Stimulated activated CD8-positive, alpha-beta memory T cell treated with anti-CD3 and anti-CD28 coated beads, Interleukin-2, amount 100 ng/mL, for 1 hour (primary cell): ENCODE measurements around the gene XXYLT1.

Experiments
- DNase-seq, 2 donors: peaks; one replicate each; pipeline ENCODE4 v3.0.0-alpha.2; 2020; ENCODE audit warnings: low read depth in 2 of 2

XXYLT1 gene

DNA sequence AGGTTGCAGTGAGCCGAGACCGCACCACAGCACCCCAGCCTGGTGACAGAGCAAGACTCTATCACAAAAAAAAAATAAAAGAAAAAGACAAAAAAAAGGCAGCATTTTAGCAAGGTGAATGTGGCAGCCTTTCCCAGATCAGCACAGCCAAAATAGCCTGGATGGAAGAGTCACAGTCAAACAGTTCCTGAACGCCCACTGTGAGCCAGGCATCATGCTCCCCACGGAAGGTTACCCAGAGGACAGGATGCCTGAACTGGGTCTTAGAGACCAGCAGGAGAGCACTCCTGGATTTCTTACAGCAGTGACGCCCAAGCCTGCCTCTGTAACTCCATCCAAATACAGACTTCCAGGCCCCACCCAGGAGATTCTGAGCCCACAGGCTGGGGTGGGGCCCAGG lies 4.5 kb downstream of the XXYLT1 start:
- no peak for DNase-seq

DNA sequence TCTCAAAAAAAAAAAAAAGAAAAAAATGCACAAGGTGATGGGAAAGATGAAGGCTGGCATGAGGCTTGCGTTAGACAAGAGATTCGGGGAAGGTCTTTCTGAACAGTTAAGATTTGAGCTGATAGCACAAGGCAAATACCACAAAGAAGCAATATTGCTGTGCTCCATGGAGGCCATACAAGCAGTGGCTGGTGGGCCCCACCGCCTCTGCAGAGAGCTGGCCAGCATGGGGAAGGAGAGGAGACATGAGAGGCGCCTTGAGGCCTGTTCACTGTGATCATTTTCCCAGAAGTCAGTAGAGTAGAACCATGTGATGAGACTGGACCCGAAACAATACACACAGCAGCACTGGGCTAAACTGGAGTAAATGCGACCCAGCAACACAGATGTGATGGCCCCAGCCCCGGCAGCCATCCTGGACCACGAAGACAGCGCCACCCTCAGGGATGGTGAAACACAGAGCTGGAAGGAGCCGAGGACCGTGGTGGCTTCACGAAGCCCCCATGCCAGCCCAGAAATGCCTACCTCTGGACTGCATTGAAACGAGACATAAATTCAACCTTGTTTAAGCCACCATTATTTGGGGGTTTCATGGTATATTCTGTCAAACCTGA lies 5.5 kb downstream of the XXYLT1 start:
- no peak for DNase-seq

DNA sequence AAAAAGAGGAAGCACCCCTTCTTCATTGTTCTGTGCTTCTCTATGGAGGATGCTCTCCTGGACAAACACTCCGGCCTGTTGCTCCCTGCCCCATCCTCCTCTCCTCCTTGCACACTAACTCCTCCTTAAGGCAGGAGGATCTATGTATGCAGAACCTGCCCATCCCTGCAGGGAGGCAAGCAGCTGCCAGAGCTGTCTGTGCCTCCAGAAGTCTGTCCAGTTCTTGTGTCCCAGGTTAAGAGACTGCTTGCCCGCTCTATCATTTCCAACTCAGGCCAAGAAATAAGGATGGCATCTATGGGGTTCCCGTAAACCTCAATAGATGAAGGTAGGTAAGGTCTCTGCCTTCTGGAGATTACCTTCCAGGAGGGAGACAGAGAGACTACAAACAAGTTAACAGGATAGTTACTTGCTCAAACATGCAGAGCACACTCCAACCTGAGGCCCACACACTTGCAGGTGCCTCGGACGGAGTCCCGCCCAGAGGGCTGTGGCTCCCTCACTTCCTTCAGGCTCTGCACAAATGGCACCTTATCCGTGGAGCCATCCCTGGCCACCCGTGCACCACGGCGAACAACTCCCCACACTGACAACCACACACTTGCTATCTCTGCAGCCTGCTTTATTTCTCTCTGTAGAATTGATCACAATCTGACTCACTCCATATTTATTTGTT lies 6.9 kb downstream of the XXYLT1 start:
- DNase-seq = no peak

DNA sequence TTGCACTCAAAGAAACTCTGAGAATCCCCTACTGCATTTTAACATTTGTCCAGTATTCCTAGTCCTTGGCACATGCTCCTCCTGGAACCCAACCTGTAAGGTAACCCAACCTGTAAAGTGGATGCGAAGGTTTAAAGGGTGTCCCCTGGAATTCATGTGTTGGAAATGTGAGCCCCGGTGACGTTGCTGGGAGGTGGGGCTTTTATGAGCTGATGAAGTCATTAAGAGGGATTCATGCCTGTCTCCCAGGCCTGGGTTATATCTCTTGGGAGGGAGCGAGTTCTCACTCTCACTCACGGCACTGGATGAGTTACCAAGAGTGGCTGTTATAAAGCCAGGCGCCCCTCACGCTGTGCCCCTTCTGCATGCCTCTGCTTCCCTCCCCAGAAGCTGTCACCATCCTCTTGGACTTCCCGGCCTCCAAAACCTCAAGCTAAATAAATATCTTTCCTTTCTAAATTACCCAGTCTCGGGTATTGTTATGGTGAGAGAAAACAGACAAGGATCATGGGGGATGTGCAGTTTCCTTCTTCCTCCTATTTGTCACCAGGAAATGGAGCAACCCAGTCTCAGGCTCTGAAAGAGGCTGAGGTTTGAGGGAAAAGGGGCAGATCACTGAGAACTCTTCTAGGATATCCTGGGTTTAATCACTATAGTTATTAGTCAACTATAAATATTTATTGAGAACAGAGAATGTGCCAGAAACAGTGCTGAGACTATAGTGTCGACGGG lies 7.6 kb downstream of the XXYLT1 start:
- DNase-seq = no peak

DNA sequence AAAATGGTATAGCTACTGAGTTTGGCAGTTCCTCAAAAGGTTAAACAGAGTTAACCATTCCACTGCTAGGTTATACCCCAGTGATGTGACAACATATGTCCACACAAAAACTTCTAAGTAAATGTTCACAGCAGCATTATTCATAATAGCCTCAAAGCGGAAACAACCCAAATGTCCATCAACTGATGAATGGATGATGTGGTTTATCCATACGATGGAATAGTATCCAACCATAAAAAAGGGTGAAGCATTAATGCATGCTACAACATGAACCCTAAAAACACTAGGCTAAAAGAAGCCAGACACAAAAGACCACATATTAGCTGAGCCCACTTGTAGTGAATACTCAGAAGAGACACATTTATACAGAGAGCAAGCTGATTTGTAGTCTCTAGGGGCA lies 9.0 kb downstream of the XXYLT1 start:
- no peak for DNase-seq

DNA sequence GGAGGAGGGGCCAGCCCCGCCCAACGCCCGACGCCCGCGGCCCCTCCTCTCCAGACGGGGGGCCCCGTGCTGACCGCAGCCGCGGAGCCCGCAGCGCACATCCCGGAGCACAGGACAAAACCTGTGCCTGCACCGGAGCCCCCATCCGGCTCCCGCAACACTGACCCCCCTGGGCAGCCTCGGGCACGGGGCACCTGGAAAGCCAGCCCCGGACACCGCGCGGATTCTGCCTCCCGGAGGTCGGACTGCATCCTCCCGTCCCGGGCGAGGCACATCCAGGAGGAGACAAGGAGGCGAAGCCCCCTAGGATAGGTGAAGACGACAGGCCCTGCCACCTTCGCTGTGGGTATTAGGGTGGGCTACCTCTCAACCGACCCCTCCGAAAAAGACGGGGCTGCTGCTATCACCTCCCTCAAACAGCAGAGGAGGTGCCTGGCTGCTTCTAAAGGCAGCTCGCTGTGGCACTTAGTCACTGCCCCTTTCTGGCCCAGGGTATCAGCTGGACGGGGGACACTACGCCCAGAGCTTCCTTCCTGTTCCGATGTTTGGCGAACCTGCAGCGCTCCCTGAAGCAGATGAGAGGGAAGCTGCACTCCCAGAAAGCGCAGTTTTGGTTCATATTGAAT lies 10.6 kb downstream of the XXYLT1 start:
- peak in 1 of 2 donors; percentile 6 for DNase-seq

DNA sequence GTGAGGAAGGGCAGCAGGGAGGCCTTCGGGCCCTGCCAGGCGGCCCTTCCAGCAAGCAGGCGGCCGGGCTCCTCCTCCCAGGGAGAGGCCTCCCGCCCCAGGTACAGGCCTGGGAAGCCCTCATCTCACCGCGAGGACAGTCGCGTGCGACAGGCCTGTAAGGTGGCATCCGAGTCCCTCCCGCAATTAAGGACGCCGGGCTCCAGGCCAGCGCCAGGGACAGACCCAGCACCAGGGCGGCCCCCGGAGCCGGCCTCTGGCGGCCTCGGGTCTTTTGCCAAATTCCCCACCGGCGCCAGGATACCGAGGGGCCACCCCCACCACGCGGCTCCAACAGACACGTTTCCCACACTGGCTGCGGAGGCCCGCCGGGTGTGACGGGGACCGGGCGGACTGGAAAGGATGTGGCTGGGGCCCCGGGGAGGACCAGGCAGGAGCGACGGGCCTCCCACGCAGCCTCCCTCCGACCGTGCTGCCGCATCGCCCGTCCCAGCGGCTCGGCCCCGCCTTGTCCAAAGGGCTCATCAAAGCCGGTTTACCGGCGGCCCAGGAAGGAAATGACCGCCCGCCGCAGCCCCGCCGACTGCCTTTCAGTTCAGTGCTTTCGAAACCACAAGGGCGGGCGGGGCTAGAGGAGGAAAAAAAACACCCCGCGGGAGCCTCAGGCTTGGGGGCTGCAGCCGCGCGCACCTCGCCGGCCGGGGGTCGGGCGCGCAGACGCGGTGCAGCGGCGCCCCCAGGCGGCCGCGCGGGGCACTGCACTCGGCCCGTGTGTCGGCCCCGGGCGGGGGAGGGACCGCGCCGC lies 11.3 kb downstream of the XXYLT1 start:
- peak; percentile 79 to 85 for DNase-seq

DNA sequence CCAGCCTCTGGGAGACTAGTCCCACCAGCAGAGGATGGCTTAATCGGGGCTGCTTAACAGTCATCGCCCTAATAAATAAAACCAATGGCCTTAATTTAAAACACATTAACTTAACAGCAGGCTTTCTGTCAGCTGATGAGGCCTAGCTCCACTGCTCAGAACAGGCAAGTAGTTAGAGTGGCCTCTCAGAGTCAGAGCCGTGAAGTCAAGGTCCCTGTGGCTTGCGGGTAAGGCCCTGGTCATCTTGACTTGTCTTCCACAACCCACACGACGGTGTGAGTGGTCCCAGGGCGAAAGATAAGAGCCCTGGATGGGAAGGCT lies 11.8 kb downstream of the XXYLT1 start:
- no peak for DNase-seq

DNA sequence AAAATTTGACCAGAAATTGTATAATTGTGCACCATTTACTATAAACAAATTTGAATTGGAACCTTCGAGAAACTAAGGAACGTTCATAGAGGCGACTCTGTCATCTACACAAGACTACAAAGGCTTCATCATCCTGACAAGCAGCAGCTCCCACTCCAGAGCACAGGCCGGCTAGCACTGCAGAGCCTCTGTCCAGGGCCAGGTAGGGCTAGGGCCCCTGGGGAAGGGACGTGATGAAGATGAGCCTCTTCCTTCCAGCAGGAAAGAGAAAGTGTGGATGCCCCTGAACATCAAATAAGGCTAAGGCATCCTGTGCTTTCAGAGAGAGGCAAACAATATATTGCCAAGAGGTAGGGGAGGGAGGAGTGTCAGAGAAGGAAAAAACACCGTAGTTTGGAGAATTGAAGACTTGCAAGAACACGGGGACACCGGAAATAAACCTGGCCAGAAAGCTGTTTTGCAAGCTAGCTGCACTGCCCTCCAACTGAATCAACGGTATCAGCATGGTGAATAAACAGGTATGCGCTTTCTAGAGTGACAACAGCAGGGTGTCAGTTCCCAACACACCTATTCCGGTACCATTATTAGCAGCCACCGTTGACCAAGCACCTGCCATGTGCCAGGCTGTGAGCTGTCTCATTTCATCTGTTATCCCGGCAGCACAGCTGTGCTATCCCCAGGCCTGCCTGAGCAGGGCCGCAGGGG lies 12.4 kb downstream of the XXYLT1 start:
- no peak for DNase-seq

DNA sequence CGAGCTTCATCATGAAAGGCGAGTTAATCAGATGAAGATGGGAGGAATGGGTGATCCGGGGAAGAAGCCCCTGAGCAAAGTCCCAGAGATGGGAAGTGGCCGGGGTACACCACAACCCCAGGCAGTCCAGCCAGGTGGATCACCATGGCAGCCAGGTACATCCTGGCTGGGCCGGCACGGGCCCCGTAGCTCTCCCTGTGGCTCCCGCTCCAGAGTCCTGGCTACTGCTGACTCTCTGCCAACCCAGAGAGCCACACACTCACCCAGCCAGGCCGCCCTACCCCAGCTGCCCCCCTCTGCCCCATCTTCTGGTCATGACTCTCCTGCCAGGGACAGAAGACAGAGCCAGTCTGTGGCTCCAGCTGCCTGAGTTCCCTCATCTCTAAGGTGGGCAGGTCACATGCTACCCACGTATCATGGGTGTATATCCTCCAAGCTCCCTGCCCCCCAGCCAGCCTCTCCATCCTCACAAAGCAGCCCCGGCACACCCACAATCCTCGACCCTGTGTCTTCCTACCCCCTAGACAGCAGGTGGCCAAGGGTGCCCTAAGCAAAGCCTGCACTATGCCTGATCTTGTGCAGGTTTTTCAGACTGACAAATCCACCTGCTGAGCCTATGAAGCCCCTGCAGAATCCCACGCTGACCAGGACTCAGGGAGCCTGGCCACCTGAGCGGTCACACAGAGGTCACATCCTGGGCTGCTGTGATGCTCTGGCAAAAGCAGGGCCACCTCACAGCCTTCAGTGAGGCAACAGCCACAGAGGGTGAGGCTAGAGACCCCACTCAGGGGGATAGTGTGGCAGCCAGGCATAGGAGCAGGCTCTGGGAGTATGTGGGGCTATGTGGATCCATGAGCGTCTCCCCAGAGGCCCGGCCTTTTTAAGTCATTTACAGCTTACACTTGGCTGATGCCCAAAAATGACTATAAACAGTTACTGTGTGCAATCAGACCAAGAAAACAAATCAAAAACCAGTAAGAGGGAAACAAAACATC lies 13.2 kb downstream of the XXYLT1 start:
- no peak for DNase-seq

DNA sequence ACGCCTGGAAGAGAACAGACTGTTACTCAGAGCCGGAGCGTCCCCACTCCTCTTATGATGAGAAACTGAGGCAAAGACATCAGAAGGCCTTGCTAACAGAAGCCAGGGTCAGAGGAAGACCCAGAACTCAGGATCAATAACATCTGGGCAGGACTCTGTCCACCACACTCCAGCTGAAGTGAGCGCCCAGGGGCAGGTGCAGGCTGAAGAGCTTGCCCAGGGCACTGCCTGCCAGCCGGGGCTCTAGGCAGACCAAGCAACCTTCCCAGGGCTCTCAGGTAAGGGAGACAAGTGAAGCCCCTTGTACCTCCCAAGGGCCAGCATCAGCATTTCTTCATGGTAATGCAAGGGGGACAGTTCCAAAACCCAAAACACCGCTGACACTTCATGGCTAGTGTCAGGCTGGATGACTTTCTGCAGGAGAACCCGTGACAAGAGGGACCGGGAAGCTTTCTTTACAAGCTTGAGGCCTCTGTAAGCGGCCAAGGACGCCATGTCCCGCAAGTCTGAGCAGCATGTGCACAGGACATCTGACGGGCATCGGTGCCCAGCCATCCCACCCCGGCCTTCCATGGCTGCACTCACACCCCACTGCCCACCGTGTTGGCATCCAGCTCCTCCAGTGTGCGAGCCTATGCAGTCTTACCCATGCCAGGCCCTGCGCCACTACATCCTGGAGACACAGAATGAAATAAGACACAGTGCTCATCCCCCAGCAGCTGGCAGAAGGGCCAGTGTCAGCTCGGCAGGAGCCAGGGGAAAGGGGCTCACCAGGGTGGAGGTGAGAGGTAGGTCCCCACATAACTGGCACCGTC lies 14.1 kb downstream of the XXYLT1 start:
- DNase-seq = no peak

DNA sequence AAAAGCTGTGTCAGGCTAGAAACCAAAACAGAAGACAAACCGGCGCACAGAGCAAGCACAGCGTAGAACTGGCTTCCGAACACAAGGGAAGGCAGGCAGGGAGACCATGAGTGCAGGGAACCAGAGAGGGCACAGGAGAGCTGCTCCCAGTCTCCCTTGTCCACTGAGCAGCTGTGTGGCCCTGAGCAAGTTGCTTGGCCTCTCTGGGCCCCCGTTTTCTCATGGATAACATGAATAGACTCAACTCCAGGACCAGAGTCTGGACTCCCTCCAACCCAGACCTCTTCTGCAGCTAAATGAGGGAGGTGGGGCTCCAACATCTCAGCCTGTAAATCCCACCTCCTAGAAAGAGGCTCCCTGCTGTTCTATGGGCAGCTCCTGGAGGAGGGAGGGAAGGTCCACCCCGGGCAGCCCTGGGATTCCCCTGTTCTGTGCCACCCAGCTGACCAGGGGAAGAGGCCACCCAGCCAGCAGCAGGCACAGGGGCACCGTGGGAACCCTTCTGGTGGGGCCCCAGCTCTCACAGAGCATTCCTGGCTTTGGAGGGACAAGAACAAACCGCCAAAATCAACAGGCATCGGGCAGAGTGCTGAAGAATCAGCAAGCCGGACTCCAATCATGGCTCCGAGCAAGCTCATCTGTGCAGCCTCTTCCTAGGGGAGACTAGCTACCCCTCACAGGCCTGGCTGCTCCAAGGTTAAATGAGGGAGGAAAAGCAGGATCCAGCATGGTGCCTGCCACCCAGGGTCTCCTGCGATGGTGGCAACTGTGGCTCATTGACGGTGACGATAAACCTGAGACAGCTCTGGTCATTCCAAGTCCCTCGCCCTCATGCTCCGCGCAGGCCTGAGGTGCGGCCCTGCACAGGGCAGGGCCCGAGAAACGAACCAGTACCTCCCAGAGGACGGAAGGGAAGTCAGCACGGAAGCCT lies 15.1 kb downstream of the XXYLT1 start:
- no peak for DNase-seq

DNA sequence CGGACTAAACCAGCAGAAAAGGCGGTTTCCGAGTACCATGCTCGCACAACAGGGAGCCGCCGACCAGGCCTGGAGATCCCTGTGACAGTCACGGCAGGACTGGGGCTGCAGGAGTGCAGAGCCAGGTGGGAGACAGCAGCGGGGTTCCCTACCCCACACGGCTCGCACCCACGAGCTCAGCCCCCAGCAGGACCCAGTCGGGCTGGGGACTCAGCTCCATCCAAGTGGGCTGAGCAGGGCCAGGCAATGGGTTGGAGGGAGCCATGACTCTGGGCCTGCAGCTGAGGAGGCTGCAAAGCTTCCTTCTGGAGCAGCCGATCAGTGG lies 15.8 kb downstream of the XXYLT1 start:
- DNase-seq = no peak

DNA sequence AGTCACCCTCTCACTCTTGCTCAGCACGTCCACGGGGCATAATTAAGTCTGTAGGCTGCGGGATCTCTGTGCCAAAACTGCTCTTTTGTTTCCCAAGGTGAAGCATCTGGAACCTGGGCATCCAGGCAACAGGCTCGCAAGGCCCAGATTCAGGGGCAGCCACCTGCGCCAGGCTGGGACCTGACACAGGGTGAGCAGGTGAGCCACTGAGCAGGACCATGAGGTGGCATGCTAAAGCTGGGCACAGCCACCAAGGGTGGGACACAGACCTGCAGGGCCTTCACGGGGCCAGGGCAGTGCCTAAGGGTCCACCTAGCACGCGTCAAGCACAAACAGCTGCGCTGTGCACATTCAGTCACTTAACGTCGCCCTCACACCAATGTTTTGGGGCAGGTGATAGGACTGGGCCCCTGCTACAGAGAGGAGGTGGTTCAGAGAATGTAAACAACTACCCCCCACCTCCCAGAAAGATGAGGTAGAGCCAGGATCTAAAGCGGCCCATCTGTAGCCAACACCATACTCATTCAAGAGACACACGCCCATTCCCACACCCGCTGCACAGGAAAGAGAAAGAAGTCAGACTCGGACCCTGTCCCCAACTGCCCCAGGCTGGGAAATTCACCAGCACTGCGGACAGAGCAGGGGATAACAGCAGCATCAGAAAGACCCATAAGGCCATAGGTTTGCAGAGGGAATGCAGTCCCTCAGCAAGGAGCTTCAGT lies 16.3 kb downstream of the XXYLT1 start:
- no peak for DNase-seq

DNA sequence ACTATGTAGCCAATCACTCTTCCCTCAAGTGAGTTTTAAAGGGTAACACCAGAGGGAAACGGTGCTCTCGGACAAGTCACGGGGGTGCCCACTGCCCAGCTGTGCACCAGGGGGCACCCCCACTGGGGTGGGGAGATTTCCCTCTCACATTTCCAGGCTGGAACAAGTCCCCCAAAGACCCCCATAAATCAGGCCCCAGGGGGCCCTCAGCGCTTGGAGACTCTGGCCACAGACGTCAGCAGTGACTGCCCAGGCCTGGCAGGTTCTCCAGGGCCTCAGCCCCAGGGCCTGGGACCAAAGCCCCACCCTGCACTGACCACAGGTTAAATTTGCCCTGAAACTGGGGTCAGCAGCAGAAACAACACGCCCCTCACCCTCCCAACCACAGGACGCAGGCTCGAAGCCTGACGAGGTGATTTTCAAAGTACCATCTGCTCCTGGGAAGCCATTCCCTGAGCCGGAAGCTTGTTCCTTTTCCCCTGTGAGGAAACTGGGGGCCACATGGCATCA lies 17.0 kb downstream of the XXYLT1 start:
- DNase-seq = no peak

DNA sequence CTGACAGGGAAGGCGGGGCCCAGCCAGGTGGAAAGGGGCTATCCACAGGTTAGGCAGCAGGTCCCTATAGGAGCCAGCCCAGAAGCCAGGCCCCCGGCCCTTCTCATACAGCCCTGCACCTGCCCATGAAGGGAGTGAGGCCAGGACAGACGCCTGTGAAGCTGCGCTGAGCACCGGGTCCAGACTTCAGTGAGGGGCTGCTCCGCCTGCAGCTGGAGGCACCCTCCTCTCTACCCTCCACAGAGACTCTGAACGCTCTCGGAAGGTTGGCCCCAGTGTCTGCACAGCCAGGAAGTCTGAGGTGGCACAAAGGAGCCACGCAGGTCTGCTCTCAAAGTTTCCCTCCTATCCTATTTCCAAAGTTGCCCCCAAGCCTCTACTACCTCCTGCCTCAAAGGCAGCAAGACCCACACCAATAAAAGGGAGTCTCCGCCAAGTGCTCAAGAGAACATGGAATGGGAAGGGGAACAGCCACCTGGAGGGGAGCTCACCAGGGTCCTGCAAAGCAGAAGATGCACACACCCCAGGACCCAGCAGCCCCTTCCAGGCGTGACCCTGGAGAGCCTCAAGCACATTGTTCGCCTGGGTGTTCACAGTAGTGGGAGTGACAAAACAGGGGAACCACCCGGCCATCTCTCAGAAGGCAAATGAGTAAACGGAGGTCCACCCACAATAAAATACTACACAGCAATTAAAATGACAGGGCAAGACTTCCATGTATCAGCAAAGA lies 19.5 kb downstream of the XXYLT1 start:
- DNase-seq = no peak
